HG03520 (cell line): ENCODE measurements around the gene CIAPIN1.
"Not testable (repeated sequence)": the region's sequence is repeated elsewhere in the genome, so short reads cannot be mapped to it uniquely, and the experiment has no call there.

Source experiments
- ATAC-seq: cut with Tn5 transposase; IDR thresholded peaks from one replicate; pipeline ENCODE4 v1.9.1; 2021; ENCODE audit warnings: mild to moderate bottlenecking, moderate library complexity; ENCODE audit not compliant: unreplicated experiment

Gene CIAPIN1

DNA sequence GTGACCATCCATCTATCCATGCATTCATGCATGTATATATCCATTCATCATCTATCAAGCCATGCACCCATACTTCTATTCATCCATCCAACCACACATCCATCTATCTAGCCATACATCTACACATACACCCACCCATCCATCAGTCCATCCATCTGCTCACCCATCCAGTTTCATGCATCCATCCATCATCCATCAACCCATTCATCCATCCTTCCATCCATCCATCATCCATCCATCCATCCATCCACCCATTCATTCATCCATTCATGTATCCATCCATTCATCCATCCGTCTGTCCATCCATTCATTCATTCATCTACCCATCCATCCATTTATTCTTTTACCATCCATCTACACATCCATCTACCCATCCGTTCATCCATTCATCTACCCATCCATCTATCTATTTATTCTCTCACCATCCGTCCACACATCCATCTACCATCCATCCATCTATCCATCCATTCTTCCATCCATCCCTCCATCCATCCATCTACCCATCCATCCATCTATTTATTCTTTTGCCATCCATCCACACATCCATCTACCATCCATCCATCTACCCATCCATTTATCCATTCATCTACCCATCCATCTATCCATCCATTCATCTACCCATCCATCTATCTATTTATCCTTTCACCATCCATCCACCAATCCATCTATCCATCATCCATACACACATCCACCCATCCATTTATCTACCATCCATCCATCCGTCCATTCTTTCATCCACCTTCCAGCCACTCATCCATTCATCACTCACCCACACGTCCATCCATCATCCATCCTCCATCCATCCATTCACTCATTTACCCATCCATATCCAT, 39.4 kb downstream of the CIAPIN1 start:
- no peak for ATAC-seq

GRCh38 chr16:57406881-57407280, 40.3 kb downstream of the CIAPIN1 start:
- no peak for ATAC-seq

DNA sequence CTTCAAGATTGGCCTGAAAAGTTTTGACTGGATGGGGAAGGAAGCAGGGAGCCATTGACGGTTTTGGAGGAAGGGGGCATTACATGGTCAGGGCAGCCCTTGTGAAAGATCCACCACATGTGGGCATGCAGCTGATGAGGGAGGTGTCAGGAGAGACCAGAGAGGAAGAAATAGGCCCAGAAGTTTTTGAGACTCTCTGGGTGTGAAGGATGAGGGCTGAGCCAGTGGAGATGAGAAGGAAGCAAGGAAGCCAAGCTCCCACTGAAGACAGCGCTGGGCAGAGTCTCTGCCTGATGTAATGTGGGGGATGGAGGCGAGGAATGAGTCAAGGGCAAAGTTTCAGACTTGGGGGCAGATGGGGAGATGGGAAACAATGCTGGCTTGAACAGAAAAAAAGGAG, 42.1 kb downstream of the CIAPIN1 start:
- no peak for ATAC-seq

DNA sequence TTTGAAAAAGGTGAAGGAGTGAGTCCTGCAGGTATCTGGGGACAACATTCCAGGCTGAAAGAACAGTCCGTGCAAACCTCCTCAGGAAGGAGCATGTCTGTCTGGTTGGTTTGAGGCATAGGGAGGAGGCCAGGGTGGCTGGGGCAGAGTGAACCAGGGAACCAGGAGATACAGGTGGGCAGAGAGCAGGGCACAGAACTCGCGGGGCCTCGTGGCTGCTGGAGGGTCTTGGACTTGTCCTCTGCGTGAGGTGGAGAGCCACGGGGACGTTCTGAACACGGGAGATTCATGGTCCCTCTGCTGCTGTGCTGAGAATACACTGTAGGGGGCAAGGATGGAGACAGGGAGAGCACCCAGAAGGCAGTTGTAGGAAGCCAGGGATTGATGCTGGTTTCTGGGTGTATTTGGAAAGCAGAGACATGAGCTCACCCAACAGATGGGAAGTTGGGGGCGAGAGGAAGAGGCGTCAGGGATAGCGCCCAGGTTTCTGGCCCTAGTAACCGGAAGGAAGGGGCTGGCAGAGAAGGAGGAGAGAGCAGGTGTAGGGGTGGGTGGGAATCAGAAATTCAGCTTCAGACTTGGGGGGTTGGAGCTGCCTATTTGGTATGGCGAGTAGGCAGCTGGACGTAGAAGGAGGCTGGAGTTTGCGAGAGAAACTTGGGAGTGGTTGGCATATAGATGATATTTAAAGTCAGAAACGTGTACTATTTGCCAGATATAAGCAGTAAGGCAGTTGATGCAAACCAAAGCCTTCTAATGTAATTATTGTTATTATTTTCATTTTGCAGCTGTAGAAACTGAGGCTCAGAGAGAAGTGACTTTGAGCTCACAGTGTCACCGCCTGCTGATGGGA, 43.0 kb downstream of the CIAPIN1 start, which contains the start of gene CCL17:
TSS of gene CCL17 (plus strand) at position 803 of the 853 bp plus-strand sequence. CDS start 9,166 bp downstream, outside the sequence.
- no peak for ATAC-seq

GRCh38 chr16:57401943-57402640, 45.1 kb downstream of the CIAPIN1 start:
- no peak for ATAC-seq

- not testable (repeated sequence) for ATAC-seq
These were observed 49.7 kb downstream of the CIAPIN1 start for GRCh38 chr16:57397493-57397892.

- ATAC-seq, result no peak
These were observed 50.4 kb downstream of the CIAPIN1 start for GRCh38 chr16:57396786-57397185.

- no peak for ATAC-seq
These were observed 52.2 kb downstream of the CIAPIN1 start for GRCh38 chr16:57395026-57395425.

DNA sequence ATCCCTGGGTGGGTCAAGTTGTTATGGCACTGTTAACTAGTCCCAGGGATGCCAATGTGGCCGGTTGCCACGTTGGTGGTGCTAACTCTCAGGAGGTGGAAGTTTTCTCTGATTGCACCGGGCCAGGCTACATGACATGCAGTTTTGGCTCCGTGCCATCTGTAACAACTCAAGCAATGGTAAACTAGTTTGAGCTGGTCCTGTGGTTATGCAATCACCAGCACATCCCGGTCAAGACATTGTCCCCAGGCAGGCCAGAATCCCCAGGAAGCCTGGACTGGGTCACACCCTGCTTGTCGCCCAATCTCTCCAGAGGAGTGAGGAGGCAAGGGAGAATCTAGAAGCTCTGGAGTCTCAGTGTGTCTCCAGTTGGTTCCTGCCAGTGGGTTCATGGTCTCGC, 52.7 kb downstream of the CIAPIN1 start:
- no peak for ATAC-seq

DNA sequence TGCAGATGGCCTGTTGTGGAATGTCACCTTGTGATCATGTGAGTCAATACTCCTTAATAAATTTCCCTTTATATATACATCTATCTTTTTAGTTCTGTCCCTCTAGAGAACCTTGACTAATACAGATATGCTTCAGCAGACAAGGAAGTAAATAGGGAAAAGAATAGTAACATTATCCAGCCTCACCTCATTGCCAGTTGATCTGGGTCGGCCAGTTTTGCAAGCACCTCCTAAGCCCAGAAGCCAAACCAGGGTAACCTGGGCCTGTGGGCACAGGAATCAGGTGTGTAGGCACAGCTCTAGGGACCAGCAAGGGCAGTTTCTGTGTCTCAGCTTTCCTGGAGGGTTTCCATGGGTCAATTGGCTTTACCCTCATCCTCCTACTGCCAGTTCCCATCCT, 54.5 kb downstream of the CIAPIN1 start:
- ATAC-seq, result no peak

DNA sequence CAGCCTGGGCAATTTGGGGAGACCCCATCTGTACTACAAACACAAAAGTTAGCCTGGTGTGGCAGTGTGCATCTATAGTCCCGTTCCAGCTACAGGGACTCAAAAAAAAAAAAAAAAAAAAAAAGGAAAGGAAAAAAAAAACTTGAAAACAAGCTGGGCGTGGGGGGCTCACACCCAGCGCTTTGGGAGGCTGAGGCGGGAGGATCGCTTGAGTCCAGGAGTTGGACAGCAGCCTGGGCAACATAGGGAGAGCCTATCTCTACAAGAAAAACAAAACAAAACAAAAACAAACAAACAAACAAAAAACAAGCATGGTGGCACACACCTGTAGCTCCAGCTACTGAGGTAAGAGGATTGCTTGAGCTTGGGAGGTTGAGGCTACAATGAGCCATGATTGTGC, 55.5 kb downstream of the CIAPIN1 start:
- no peak for ATAC-seq

DNA sequence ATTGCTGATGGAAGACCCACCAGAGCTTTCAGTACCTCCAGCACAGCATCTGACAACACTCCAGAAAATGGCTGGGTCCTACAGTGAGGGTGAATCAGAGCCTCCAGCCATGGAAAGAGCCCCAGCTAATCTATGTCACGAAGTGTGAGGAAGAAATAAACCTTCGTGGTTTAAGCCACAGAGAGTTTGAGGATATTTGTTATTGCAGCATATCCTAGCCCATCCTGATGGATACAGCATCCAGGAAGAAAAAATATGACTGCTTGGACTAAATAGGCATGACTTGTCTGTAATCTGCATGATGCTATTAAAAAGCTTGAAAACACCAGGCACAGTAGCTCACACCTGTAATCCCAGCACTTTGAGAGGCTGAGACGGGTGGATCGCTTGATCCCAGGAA, 55.9 kb downstream of the CIAPIN1 start:
- no peak for ATAC-seq

GRCh38 chr16:57390636-57391295, 56.4 kb downstream of the CIAPIN1 start:
- ATAC-seq, result no peak

- ATAC-seq, result no peak
These were observed 58.1 kb downstream of the CIAPIN1 start for GRCh38 chr16:57389087-57389468.

- ATAC-seq, result peak; percentile 46
These were observed 58.7 kb downstream of the CIAPIN1 start for GRCh38 chr16:57388359-57389086.

- peak; percentile 47 for ATAC-seq
These were observed 59.4 kb downstream of the CIAPIN1 start for GRCh38 chr16:57387598-57388354.

- no peak for ATAC-seq
These were observed 60.7 kb downstream of the CIAPIN1 start for GRCh38 chr16:57386381-57386951.

GRCh38 chr16:57385083-57385482, 62.1 kb downstream of the CIAPIN1 start:
- no peak for ATAC-seq
